Activated T-helper 17 cell treated with anti-CD3 and anti-CD28 coated beads, Interleukin-2, amount 50 U/mL, for 72 hours (primary cell): ENCODE results near the gene SCMH1. TPM values are rescaled to one million over a fixed set of nuclear protein-coding genes. Genes with fewer than 3 reads are reported as not detected.
A peak's percentile ranks its signal among the peaks of the same experiment; 100 is the strongest.
"Not testable (repeated sequence)": the region's sequence is repeated elsewhere in the genome, so short reads cannot be mapped to it uniquely, and the experiment has no call there.

Experiments used
- ATAC-seq: fragments of 150-1000 bp; cut with Tn5 transposase; replicated peaks from 2 replicates; pipeline ENCODE4 v1.10.0; 2021; ENCODE audit warnings: mild to moderate bottlenecking, moderate library complexity
- H3K27ac Mint-ChIP-seq: one replicate; pipeline ENCODE4 v1.8.0; 2022; ENCODE audit warnings: mixed read lengths
- H3K27me3 Mint-ChIP-seq: one replicate; pipeline ENCODE4 v1.8.0; 2022; ENCODE audit warnings: mixed read lengths
- H3K36me3 Mint-ChIP-seq: one replicate; pipeline ENCODE4 v1.8.0; 2022; ENCODE audit warnings: low read depth, mild to moderate bottlenecking, mixed read lengths
- H3K4me1 Mint-ChIP-seq: one replicate; pipeline ENCODE4 v1.8.0; 2022; ENCODE audit warnings: mixed read lengths
- H3K4me3 Mint-ChIP-seq: one replicate; pipeline ENCODE4 v1.8.0; 2022; ENCODE audit warnings: mild to moderate bottlenecking, mixed read lengths
- H3K9me3 Mint-ChIP-seq: one replicate; pipeline ENCODE4 v1.8.0; 2022; ENCODE audit warnings: mixed read lengths
- total RNA-seq, 2 donors: library from RNA; stranded (reverse); gene quantifications; one replicate each; pipeline ENCODE4 v1.2.3, GENCODE V29; 2022

The SCMH1 gene
- total RNA-seq, 2 donors from 2014 or later = 23.2 to 27.5 TPM

DNA sequence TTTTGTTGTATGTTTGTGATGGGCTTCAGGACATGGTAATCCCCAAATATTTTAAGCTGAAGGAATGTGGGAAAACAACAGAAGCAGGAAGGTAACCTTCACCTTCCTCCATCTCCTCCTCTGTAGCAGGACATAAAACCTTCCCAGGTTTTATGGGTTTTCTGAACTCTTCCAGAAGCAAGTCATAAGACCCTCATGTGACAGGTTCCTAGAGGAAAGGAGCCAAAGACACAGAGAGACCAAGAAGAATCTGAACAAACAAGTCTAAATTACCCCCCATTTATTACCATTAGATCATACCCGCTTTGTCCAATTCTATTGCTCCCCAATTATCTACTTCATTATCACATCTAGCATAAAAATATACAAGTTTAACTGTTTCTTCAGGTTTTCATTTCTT lies 28.8 kb downstream of the SCMH1 start:
- Mint-ChIP-seq H3K36me3 (peaks cover 13% of the 10 kb centered on the region), H3K4me3 (no peak overlapping the region), H3K9me3 (peaks cover 5% of the 10 kb centered on the region), H3K27me3 (no peaks in the 10 kb centered on the region), H3K4me1 (peaks cover 9% of the 10 kb centered on the region), H3K27ac (no peak overlapping the region)
- no peak for ATAC-seq

DNA sequence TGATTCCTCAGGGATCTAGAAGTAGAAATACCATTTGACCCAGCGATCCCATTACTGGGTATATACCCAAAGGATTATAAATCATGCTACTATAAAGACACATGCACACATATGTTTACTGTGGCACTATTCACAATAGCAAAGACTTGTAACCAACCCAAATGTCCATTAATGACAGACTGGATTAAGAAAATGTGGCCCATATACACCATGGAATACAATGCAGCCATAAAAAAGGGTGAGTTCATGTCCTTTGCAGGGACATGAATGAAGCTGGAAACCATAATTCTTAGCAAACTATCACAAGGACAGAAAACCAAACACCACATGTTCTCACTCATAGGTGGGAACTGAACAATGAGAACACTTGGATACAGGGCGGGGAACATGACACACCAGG lies 30.5 kb downstream of the SCMH1 start:
- H3K4me1 Mint-ChIP-seq, H3K4me3 Mint-ChIP-seq, H3K27ac Mint-ChIP-seq, H3K36me3 Mint-ChIP-seq, H3K27me3 Mint-ChIP-seq, ATAC-seq, H3K9me3 Mint-ChIP-seq: not testable (repeated sequence)

GRCh38 chr1:41207053-41207452 lies 35.1 kb downstream of the SCMH1 start:
- ATAC-seq, H3K4me1 Mint-ChIP-seq, H3K27me3 Mint-ChIP-seq, H3K36me3 Mint-ChIP-seq, H3K27ac Mint-ChIP-seq, H3K9me3 Mint-ChIP-seq, H3K4me3 Mint-ChIP-seq: not testable (repeated sequence)

- no peaks in the 10 kb centered on the region for H3K4me1 Mint-ChIP-seq
- no peak overlapping the region for H3K27ac Mint-ChIP-seq
- H3K9me3 Mint-ChIP-seq = no peaks in the 10 kb centered on the region
- no peak for ATAC-seq
- no peak overlapping the region for H3K4me3 Mint-ChIP-seq
- peaks cover 6% of the 10 kb centered on the region for H3K36me3 Mint-ChIP-seq
- H3K27me3 Mint-ChIP-seq = no peaks in the 10 kb centered on the region
These were observed 41.4 kb downstream of the SCMH1 start for GRCh38 chr1:41200728-41201127.

DNA sequence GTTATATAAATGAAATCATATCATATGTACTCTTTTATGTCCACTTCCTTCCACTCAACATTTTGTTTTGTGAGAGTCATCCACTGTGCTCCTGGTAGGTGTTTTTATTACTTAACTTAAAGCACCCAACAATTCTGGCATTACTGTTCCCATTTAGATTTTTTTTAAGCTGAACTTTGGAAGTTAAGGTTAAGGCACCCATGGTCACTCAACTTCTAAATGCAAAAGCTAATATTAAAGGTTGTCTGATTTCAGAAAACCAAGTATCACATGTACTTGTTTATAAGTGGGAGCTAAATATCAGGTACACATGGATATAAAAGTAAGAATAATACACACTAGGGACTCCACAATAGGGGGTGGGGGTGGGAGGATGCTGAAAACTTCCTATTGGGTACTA lies 42.7 kb downstream of the SCMH1 start:
- ATAC-seq = no peak
- Mint-ChIP-seq H3K27me3 (no peaks in the 10 kb centered on the region), H3K27ac (no peak overlapping the region), H3K4me3 (no peak overlapping the region), H3K9me3 (no peaks in the 10 kb centered on the region), H3K36me3 (peaks cover 4% of the 10 kb centered on the region), H3K4me1 (no peaks in the 10 kb centered on the region)

GRCh38 chr1:41192456-41193178 lies 49.5 kb downstream of the SCMH1 start:
- Mint-ChIP-seq H3K4me1 (no peaks in the 10 kb centered on the region), H3K9me3 (no peaks in the 10 kb centered on the region)
- no peak for ATAC-seq

GRCh38 chr1:41184446-41184845 lies 57.7 kb downstream of the SCMH1 start:
- H3K27ac Mint-ChIP-seq = no peak overlapping the region
- no peak overlapping the region for H3K4me3 Mint-ChIP-seq
- H3K9me3 Mint-ChIP-seq = no peaks in the 10 kb centered on the region
- H3K4me1 Mint-ChIP-seq = no peaks in the 10 kb centered on the region
- ATAC-seq = no peak
- no peaks in the 10 kb centered on the region for H3K27me3 Mint-ChIP-seq
- peaks cover 33% of the 10 kb centered on the region for H3K36me3 Mint-ChIP-seq

More at GRCh38 chr1:41192456-41193178, 49.5 kb downstream of the SCMH1 start:
- H3K27me3 Mint-ChIP-seq = no peaks in the 10 kb centered on the region
- no peak overlapping the region for H3K27ac Mint-ChIP-seq
- no peak overlapping the region for H3K4me3 Mint-ChIP-seq
- H3K36me3 Mint-ChIP-seq = no peaks in the 10 kb centered on the region

DNA sequence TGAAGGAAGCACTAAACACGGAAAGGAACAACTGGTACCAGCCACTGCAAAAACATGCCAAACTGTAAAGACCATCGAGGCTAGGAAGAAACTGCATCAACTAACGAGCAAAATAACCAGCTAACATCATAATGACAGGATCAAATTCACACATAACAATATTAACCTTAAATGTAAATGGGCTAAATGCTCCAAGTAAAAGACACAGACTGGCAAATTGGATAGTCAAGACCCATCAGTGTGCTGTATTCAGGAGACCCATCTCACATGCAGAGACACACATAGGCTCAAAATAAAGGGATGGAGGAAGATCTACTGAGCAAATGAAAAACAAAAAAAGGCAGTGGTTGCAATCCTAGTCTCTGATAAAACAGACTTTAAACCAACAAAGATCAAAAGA lies 63.9 kb downstream of the SCMH1 start:
- ATAC-seq, H3K4me1 Mint-ChIP-seq, H3K27ac Mint-ChIP-seq, H3K4me3 Mint-ChIP-seq, H3K27me3 Mint-ChIP-seq, H3K9me3 Mint-ChIP-seq: not testable (repeated sequence)
- peaks cover 32% of the 10 kb centered on the region for H3K36me3 Mint-ChIP-seq

DNA sequence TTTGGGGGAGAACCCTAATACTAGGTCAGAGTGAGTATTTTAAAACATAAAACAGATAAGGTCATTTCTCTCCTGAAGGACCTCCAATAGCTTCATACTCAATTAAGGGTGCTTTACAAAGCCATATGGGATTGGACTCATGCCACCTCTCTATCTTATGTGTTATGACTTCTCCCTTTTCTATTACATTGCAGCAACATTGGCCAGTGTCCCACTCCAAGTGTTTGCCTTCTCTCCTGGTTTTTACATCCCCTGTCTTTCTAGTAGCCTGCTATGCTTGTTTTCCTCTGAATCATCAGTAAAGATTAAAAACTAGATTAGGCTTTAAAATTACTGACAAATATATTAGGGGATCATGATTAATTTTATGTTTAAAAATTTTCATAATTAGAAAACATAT lies 66.6 kb downstream of the SCMH1 start:
- no peaks in the 10 kb centered on the region for H3K27me3 Mint-ChIP-seq

GRCh38 chr1:41174170-41174569 lies 67.9 kb downstream of the SCMH1 start:
- Mint-ChIP-seq H3K4me1 (peaks cover 4% of the 10 kb centered on the region), H3K27me3 (no peaks in the 10 kb centered on the region), H3K4me3 (no peak overlapping the region), H3K9me3 (peaks cover 6% of the 10 kb centered on the region), H3K27ac (no peak overlapping the region), H3K36me3 (peaks cover 16% of the 10 kb centered on the region)
- peak; percentile 99 for ATAC-seq

More for the DNA sequence above, 66.6 kb downstream of the SCMH1 start:
- H3K9me3 Mint-ChIP-seq = peaks cover 6% of the 10 kb centered on the region
- no peak for ATAC-seq
- H3K4me3 Mint-ChIP-seq = no peak overlapping the region
- H3K36me3 Mint-ChIP-seq = peaks cover 18% of the 10 kb centered on the region
- H3K4me1 Mint-ChIP-seq = peaks cover 4% of the 10 kb centered on the region
- H3K27ac Mint-ChIP-seq = no peak overlapping the region

DNA sequence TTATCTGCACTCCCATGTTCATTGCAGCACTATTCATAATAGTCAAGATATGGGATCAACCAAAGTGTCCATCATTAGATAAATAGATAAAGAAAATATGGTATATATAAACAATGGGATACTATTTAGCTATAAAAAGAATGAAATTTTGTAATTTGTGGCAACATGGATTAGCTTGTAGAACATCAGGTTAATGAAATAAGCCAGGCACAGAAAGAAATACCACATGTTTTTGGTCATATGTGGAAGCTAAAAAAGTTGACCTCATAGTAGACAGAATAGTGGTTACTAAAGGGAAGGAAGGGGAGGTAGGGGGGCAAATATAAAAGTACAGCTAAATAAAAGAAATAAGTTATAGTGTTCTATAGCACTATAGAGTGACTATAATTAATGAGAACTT lies 68.5 kb downstream of the SCMH1 start:
- H3K9me3 Mint-ChIP-seq = peaks cover under 1% of the 10 kb centered on the region
- H3K27me3 Mint-ChIP-seq = no peaks in the 10 kb centered on the region
- H3K4me1 Mint-ChIP-seq = peaks cover 4% of the 10 kb centered on the region
- no peak overlapping the region for H3K4me3 Mint-ChIP-seq
- H3K36me3 Mint-ChIP-seq = peaks cover 13% of the 10 kb centered on the region
- no peak for ATAC-seq
- no peak overlapping the region for H3K27ac Mint-ChIP-seq

DNA sequence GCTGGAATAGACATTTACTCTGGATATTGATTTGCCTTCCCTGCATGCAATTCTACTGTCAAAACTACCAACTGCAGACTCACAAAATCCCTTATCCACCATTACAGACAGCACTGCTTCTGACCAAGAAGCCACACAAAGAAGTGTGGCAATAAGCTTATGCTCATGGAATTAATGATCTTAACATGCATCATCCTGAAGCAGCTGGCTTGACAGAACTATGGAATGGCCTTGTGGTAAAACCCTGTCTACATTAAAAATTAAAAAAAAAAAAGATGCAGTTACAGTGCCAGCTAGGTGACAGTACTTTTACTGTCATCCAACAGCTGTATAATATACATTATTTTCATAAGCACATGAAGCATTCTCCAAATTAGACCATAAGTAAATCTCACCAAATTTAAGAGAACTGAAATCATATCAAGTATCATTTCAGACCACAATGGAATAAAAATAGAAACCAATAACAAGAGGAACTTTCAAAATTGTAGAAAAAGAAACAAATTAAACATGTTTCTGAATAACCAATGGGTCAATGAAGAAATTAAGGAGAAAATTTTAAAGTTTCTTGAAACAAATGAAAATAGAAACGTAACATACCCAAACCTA lies 70.7 kb downstream of the SCMH1 start:
- H3K27me3 Mint-ChIP-seq = no peaks in the 10 kb centered on the region
- peaks cover 11% of the 10 kb centered on the region for H3K36me3 Mint-ChIP-seq
- peaks cover 4% of the 10 kb centered on the region for H3K4me1 Mint-ChIP-seq
- H3K4me3 Mint-ChIP-seq = no peak overlapping the region
- H3K27ac Mint-ChIP-seq = no peak overlapping the region
- peaks cover 5% of the 10 kb centered on the region for H3K9me3 Mint-ChIP-seq
- ATAC-seq = no peak

- Mint-ChIP-seq H3K27ac (no peak overlapping the region), H3K4me1 (peaks cover 4% of the 10 kb centered on the region), H3K36me3 (peaks cover 11% of the 10 kb centered on the region), H3K27me3 (no peaks in the 10 kb centered on the region), H3K4me3 (no peak overlapping the region), H3K9me3 (peaks cover 5% of the 10 kb centered on the region)
- ATAC-seq = no peak
These were observed 72.3 kb downstream of the SCMH1 start for GRCh38 chr1:41169799-41170180.

DNA sequence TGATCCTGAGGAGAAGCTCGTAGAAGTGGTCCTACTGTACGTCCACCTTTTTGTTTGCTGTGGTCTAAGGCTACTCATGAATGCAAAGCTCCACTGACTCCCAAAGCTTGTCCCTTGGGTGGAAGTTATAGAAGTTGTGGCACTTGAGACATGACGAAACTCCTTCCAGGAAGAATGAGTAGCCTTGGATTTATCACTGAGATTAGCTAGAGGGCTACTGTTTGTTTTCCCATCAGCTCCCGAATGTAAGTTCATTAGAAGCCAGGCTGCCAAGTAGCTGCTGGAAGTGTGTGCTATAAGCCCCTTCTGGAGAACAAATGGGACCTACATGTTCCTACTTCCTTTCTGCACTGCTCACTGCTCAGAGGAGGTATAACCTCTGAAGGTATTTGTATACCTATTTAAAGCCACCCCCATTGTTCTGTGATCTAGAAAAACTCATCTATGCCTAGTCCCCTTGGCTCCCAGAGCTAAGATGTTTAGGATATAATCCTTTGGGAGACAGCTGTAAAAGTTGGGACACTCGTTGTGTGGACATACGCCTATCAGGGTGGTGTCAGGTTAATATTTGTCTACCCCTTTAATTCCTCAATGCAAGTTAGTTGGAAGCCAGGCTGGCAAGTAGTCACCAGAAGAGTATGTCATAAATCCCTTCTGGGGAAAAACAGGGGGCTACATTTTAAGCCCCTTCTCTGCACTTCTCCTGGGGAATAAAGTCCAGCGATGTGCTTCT lies 72.9 kb downstream of the SCMH1 start:
- Mint-ChIP-seq H3K4me3 (no peak overlapping the region), H3K27ac (no peak overlapping the region), H3K27me3 (no peaks in the 10 kb centered on the region), H3K36me3 (peaks cover 7% of the 10 kb centered on the region), H3K9me3 (peaks cover 5% of the 10 kb centered on the region), H3K4me1 (peaks cover 1% of the 10 kb centered on the region)
- ATAC-seq = no peak

GRCh38 chr1:41167667-41168066 lies 74.4 kb downstream of the SCMH1 start:
- peaks cover 5% of the 10 kb centered on the region for H3K36me3 Mint-ChIP-seq
- peaks cover 5% of the 10 kb centered on the region for H3K9me3 Mint-ChIP-seq
- ATAC-seq = no peak
- H3K27ac Mint-ChIP-seq = no peak overlapping the region
- H3K4me3 Mint-ChIP-seq = no peak overlapping the region
- no peaks in the 10 kb centered on the region for H3K4me1 Mint-ChIP-seq
- H3K27me3 Mint-ChIP-seq = no peaks in the 10 kb centered on the region
